ENCODE measurements around the gene NSUN3. TPM values are rescaled to one million over a fixed set of nuclear protein-coding genes. Genes with fewer than 3 reads are reported as not detected.

NSUN3 gene
- total RNA-seq, 1 donor from 2014 or later, result 15.3 TPM

DNA sequence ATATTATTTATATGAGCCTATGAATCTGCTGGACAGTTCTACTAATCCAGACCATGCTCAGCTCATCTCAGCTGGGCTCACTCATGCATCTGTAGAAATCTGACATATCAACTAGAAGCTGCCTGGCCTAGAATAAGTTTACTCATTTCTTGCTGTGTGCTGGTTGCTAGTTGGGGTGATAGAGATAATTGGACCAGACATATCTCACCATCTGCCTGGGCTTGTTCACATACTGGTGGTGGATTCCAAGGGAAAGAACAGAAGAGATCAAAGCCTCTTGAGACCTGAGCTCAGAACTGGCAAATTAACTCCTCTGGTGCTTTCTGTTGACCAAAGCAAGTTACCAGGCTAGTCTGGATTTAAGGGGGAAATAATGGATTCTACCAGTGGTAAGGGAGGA lies 109.1 kb downstream of the NSUN3 start:
- Mint-ChIP-seq H3K4me1 (ENCODE audit: low read depth) (no peaks in the 10 kb centered on the region), H3K4me3 (ENCODE audit: low read depth) (no peak overlapping the region), H3K27me3 (no peaks in the 10 kb centered on the region), H3K36me3 (ENCODE audit: insufficient read depth) (no peaks in the 10 kb centered on the region), H3K27ac (no peak overlapping the region), H3K9me3 (ENCODE audit: low read depth) (no peaks in the 10 kb centered on the region)
- TF ChIP-seq, protein P1, sequence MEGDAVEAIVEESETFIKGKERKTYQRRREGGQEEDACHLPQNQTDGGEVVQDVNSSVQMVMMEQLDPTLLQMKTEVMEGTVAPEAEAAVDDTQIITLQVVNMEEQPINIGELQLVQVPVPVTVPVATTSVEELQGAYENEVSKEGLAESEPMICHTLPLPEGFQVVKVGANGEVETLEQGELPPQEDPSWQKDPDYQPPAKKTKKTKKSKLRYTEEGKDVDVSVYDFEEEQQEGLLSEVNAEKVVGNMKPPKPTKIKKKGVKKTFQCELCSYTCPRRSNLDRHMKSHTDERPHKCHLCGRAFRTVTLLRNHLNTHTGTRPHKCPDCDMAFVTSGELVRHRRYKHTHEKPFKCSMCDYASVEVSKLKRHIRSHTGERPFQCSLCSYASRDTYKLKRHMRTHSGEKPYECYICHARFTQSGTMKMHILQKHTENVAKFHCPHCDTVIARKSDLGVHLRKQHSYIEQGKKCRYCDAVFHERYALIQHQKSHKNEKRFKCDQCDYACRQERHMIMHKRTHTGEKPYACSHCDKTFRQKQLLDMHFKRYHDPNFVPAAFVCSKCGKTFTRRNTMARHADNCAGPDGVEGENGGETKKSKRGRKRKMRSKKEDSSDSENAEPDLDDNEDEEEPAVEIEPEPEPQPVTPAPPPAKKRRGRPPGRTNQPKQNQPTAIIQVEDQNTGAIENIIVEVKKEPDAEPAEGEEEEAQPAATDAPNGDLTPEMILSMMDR (IDR thresholded peaks at IDR 0.05; ENCODE audit: unreplicated experiment), result no peak
- no peak for DNase-seq (ENCODE audit: low spot score, unreplicated experiment)

DNA sequence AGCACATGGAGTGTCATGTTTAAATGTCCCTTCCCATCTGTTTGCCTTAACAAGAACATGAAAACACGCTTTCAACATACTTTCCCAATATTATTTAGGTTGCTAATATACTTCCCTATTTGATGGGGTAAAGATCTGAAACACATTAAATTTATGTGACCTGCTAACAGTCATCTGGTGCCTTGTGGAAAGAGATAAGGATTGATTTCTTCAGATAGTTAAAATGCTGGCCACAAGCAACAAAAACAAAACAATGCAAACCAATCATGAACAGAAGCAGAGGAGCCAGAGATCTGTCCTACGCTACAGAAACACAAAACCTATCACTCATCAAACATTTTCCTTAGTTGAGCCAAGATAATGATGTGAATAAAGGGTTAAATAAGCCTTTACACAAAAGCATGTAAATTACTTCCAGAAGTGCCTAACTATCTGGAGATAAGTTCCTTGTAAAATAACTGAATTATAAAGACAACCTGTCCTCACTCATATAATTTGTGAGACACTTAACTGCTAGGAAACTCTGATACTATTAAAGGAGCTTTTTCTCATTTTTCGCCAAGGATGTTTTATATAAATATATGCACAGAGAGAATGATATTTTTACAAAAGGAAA lies 109.9 kb downstream of the NSUN3 start:
- TF ChIP-seq, protein P1 (IDR thresholded peaks at IDR 0.05; ENCODE audit: unreplicated experiment), result no peak
- Mint-ChIP-seq H3K36me3 (ENCODE audit: insufficient read depth) (no peaks in the 10 kb centered on the region), H3K4me3 (ENCODE audit: low read depth) (no peak overlapping the region), H3K9me3 (ENCODE audit: low read depth) (no peaks in the 10 kb centered on the region), H3K4me1 (ENCODE audit: low read depth) (no peaks in the 10 kb centered on the region), H3K27me3 (no peaks in the 10 kb centered on the region), H3K27ac (no peak overlapping the region)
- DNase-seq (ENCODE audit: low spot score, unreplicated experiment), result no peak

DNA sequence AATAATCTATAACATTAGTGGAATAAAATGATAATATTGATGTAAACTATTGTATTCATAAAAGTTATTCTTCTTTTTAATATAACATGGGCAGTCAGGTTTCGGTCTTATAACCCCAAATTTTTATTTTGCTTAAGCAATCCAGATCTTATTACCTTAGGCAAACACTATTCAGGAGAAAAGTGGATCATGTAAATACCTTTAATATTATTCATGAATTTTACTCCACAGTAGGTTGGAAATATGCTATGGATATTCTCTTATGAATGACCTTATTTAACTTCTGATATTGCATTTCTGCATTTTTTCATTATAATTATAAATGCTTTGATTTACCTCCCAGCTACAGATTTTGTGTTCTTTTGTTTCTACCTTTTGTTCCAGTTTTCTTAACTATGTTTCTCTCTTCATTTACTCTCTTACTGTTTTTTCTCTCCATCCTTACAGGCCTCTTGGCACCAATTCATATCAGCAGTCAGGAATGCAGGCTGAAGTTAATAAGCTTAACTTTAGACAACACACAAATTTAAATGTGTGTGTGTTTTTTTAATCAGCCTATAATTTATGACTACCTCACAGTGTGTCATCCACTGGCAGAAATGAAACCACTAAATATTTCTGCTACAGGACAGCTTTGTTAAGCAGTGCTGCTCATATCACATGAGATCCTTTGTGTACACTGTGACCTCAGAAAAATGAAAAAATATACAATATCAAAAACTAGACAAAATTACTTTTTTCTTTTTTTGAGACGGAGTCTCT lies 111.0 kb downstream of the NSUN3 start:
- Mint-ChIP-seq H3K36me3 (ENCODE audit: insufficient read depth) (no peaks in the 10 kb centered on the region), H3K27ac (no peak overlapping the region), H3K27me3 (no peaks in the 10 kb centered on the region), H3K4me3 (ENCODE audit: low read depth) (no peak overlapping the region), H3K4me1 (ENCODE audit: low read depth) (no peaks in the 10 kb centered on the region), H3K9me3 (ENCODE audit: low read depth) (no peaks in the 10 kb centered on the region)
- no peak for DNase-seq (ENCODE audit: low spot score, unreplicated experiment)
- TF ChIP-seq, protein P1 (IDR thresholded peaks at IDR 0.05; ENCODE audit: unreplicated experiment), result no peak

DNA sequence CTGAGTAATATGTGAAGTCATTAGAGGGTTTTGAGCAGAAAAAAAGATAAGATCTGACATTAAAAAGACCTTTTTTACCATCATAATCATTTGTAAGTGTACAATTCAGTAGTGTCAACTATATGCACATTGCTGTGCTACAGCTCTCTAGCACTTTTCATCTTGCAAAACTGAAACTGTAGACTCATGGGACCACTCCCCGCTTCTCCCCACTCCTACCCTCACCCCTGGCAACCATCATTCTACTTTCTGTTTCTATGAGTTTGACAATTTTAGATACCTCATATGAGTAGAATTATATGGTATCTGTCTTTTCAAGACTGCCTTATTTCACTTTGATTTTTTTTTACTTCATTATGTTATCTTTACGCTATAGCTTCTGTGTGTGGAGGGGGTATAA lies 112.8 kb downstream of the NSUN3 start:
- Mint-ChIP-seq H3K9me3 (ENCODE audit: low read depth) (no peaks in the 10 kb centered on the region), H3K4me3 (ENCODE audit: low read depth) (no peak overlapping the region), H3K27me3 (no peaks in the 10 kb centered on the region), H3K4me1 (ENCODE audit: low read depth) (no peaks in the 10 kb centered on the region), H3K27ac (peak overlapping the region; percentile 18), H3K36me3 (ENCODE audit: insufficient read depth) (no peaks in the 10 kb centered on the region)
- no peak for DNase-seq (ENCODE audit: low spot score, unreplicated experiment)
- TF ChIP-seq, protein P1 (IDR thresholded peaks at IDR 0.05; ENCODE audit: unreplicated experiment), result no peak

DNA sequence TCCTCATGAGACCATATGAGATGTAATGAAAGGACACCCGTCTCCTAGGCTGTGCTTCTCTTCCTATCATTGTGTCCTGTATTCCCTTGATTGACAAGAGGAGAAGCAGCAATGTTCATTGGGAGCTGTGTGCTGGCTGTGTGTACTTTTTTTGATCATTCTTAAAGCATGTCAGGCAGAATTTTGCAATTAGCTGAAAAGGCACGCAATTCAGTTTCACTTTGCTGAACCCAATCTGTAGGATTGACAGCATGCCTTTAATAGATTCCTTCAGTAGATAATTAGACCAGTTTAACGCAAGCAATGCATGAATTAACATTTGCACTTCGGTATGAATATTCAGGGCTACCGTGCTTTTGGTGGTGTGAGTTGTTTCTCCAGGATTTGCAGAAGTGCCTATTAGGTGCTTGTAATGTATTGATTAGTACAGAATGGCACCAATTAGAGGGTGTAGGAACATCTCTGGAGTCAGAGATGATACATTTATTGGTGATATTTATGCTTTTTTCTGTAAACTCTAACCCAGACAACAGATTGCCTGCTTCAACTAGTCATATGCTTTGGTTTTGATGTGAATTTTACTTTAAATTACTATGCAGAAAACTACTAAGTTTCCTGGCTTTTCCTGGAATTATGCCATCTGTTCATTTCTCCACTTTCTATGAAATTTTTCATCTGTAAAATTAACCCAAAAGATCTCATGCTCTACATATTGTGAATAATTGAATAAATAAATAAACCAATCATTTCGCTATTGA lies 114.3 kb downstream of the NSUN3 start:
- no peak for DNase-seq (ENCODE audit: low spot score, unreplicated experiment)
- TF ChIP-seq, protein P1 (IDR thresholded peaks at IDR 0.05; ENCODE audit: unreplicated experiment), result no peak
- Mint-ChIP-seq H3K4me1 (ENCODE audit: low read depth) (no peaks in the 10 kb centered on the region), H3K27ac (no peak overlapping the region), H3K36me3 (ENCODE audit: insufficient read depth) (no peaks in the 10 kb centered on the region), H3K4me3 (ENCODE audit: low read depth) (no peak overlapping the region), H3K9me3 (ENCODE audit: low read depth) (no peaks in the 10 kb centered on the region), H3K27me3 (no peaks in the 10 kb centered on the region)
